A673 (cell line): Measurements from ENCODE around the gene UBASH3B.

Source experiments
- CTCF ChIP-seq: fragments of 300-800, 200-600 bp; sonication (generic); conservative IDR thresholded peaks from 2 replicates; pipeline ENCODE4 v1.5.1; 2017; ENCODE audit warnings: low read depth, mild to moderate bottlenecking, antibody characterized with exemption, low read length, moderate library complexity, mixed read lengths
- EZH2 ChIP-seq: fragments of 200-600 bp; sonication (generic); IDR thresholded peaks from 2 replicates; pipeline ENCODE4 v1.6.1; 2017; ENCODE audit warnings: borderline replicate concordance, low read depth, mild to moderate bottlenecking, mixed read lengths, antibody characterized with exemption, low read length; ENCODE audit not compliant: poor library complexity, severe bottlenecking

GRCh38 chr11:122832721-122833470 is 177.4 kb downstream of the UBASH3B start:
- TF ChIP-seq CTCF = no peak
- no peak for TF ChIP-seq EZH2
